A673 (cell line): ENCODE results near the gene LRBA. TPM values are rescaled to one million over a fixed set of nuclear protein-coding genes. Genes with fewer than 3 reads are reported as not detected.
A peak's percentile ranks its signal among the peaks of the same experiment; 100 is the strongest.

Experiments
- BruUV-seq: library from RNA; stranded (reverse); fragments of 400-500 nt; replicated peaks from 2 replicates; lab custom pipeline; 2021; lab: Mats Ljungman, UMichigan
- CTCF ChIA-PET: fragments of 300-600 bp; sonication (Branson Sonifier 250); formaldehyde crosslinking; loops from one replicate; lab custom pipeline; 2022; ENCODE audit warnings: antibody characterized with exemption; lab: Charles Lee
- POLR2A ChIA-PET: fragments of 300-600 bp; sonication (Branson Sonifier 250); formaldehyde crosslinking; loops from one replicate; lab custom pipeline; 2022; ENCODE audit warnings: antibody characterized with exemption; ENCODE audit not compliant: low non-redundant PET; lab: Charles Lee
- DNase-seq: peaks from one replicate; pipeline ENCODE4 v3.0.0-alpha.2; 2015; ENCODE audit warnings: low spot score
- H3K27ac ChIP-seq: fragments of 200-600 bp; sonication (generic); 2 replicates; pipeline ENCODE4 v1.5.1; 2016; ENCODE audit warnings: mixed run types, low read depth, mild to moderate bottlenecking, mixed read lengths, antibody characterized with exemption, low read length; ENCODE audit not compliant: poor library complexity, severe bottlenecking
- H3K27me3 ChIP-seq: fragments of 200-600 bp; sonication (generic); replicated peaks from 2 replicates; pipeline ENCODE4 v1.6.1; 2017; ENCODE audit warnings: mixed run types, low read depth, mild to moderate bottlenecking, mixed read lengths, antibody characterized with exemption, low read length; ENCODE audit not compliant: insufficient read depth, poor library complexity
- H3K36me3 ChIP-seq: fragments of 200-600 bp; sonication (generic); 2 replicates; pipeline ENCODE4 v1.6.1; 2016; ENCODE audit warnings: mixed run types, mild to moderate bottlenecking, mixed read lengths, antibody characterized with exemption, low read length; ENCODE audit not compliant: insufficient read depth, poor library complexity, severe bottlenecking
- H3K4me1 ChIP-seq: fragments of 200-600 bp; sonication (generic); 2 replicates; pipeline ENCODE4 v1.6.1; 2017; ENCODE audit warnings: mixed run types, mild to moderate bottlenecking, mixed read lengths, antibody characterized with exemption, low read length; ENCODE audit not compliant: insufficient read depth, poor library complexity, severe bottlenecking
- H3K4me3 ChIP-seq: fragments of 200-600 bp; sonication (generic); 2 replicates; pipeline ENCODE4 v1.5.1; 2016; ENCODE audit warnings: low read depth, mixed run types, mild to moderate bottlenecking, mixed read lengths, low read length; ENCODE audit not compliant: poor library complexity, severe bottlenecking
- H3K9me3 ChIP-seq: fragments of 200-600 bp; sonication (generic); 2 replicates; pipeline ENCODE4 v1.6.1; 2016; ENCODE audit warnings: mixed run types, low read depth, mild to moderate bottlenecking, mixed read lengths, antibody characterized with exemption, low read length; ENCODE audit not compliant: poor library complexity, severe bottlenecking
- EZH2 ChIP-seq: fragments of 200-600 bp; sonication (generic); IDR thresholded peaks from 2 replicates; pipeline ENCODE4 v1.6.1; 2017; ENCODE audit warnings: borderline replicate concordance, low read depth, mild to moderate bottlenecking, mixed read lengths, antibody characterized with exemption, low read length; ENCODE audit not compliant: poor library complexity, severe bottlenecking
- intact Hi-C: fragments of 100-400 bp; cut with micrococcal nuclease; formaldehyde crosslinking; loops from one replicate; pipeline ENCODE4 v1.10.0; 2022; ENCODE audit not compliant: unreplicated experiment
- total RNA-seq: library from RNA; stranded (reverse); gene quantifications from 2 replicates; pipeline ENCODE4 v1.2.3, GENCODE V29; 2021
- TF ChIP-seq, protein P1 (sequence below): fragments of 300-800, 200-600 bp; sonication (generic); conservative IDR thresholded peaks from 2 replicates; pipeline ENCODE4 v1.5.1; 2017; ENCODE audit warnings: low read depth, mild to moderate bottlenecking, antibody characterized with exemption, low read length, moderate library complexity, mixed read lengths

LRBA gene
- total RNA-seq, 1 experiment from 2014 or later = 35.7 TPM

DNA sequence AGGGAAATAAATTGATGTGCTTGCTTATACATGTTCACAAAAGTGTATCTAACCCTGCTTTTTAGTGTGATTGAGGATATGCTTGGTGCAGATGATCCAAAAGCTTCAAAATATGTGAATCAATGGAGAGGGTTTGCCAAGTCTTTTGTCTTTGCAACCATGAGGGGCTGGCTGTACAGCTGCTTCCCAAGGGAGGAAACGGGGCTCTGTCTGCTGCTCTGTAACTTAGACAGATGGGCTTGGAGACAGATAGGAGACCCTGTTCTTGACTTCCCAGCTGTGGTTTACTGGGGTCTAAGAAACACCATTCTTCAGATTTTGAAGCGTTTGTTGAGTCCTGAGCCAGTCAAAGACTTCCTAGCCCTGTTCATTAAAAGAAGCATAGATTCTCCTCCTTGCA, 784.5 kb downstream of the LRBA start:
- TF ChIP-seq, protein P1, sequence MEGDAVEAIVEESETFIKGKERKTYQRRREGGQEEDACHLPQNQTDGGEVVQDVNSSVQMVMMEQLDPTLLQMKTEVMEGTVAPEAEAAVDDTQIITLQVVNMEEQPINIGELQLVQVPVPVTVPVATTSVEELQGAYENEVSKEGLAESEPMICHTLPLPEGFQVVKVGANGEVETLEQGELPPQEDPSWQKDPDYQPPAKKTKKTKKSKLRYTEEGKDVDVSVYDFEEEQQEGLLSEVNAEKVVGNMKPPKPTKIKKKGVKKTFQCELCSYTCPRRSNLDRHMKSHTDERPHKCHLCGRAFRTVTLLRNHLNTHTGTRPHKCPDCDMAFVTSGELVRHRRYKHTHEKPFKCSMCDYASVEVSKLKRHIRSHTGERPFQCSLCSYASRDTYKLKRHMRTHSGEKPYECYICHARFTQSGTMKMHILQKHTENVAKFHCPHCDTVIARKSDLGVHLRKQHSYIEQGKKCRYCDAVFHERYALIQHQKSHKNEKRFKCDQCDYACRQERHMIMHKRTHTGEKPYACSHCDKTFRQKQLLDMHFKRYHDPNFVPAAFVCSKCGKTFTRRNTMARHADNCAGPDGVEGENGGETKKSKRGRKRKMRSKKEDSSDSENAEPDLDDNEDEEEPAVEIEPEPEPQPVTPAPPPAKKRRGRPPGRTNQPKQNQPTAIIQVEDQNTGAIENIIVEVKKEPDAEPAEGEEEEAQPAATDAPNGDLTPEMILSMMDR = no peak
- no peak for TF ChIP-seq EZH2
- peak overlapping the region; percentile 11 for H3K27ac ChIP-seq
- no peaks in the 10 kb centered on the region for H3K36me3 ChIP-seq
- POLR2A ChIA-PET = interaction anchor here (0.6 kb wide), 1 partner anchor 50 kb away, joined by 3 read pairs; no protein-coding TSS in a partner anchor
- CTCF ChIA-PET = interaction anchor here (1.1 to 1.4 kb wide), 2 partner anchors 12 to 13 kb away, joined by 4 read pairs; no protein-coding TSS in a partner anchor
- no TSS peak for BruUV-seq
- no peak overlapping the region for H3K4me3 ChIP-seq
- H3K4me1 ChIP-seq = peaks cover 25% of the 10 kb centered on the region
- intact Hi-C loops = no loop called here
- no peaks in the 10 kb centered on the region for H3K9me3 ChIP-seq
- no peaks in the 10 kb centered on the region for H3K27me3 ChIP-seq
- peak; percentile 53 for DNase-seq

DNA sequence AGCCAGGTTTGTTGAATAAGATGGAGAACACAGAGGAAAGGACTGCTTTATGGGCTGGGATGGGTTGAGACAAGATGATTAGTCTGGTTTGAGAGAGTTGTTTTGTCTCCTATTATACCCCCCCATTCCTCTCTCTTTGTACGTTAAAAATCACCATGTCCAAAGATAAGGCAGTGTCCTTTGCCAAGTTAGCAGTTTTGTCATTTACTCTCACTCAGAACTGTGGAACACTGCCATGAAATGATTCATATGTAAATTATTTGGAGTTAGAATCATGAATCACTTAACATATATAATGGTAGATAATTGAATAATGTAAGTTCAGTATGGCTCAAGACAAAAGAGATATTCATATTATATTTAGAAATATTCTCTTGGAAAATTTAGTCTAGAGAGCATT, 785.6 kb downstream of the LRBA start:
- peak; percentile 86 for DNase-seq
- intact Hi-C loops = no loop called here
- CTCF ChIA-PET = no interaction called here

DNA sequence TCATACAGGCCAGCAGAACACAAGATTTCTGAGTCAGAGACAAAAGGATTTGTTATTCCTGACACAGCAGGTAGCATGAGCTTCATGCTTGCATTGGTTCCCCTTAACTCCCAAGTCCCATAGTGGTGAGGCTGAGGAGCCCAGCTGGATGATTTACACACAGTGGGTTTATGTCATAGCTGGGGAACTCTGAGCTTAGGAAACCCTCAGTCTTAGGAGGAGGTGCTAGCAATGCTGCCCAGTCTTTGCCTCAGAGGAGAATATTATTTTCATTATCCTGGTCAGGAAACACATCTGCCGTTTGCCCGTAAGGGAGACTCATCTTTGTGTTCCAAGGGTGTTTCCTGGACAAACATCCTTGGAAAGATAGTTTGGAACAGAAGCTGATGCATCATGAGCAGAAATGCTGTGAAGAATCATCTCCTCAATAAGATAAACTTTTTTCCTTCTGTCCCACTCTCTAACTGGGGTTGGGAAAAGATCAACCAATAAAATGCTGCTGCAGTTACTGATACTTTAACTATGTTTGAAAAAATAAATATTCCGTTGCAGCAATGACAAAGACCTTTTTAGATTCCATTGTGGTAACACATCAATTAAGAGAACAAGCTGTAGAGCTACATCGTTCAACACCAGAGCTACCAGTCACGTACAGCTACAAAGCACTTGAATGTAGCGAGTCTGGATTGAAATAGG, 790.0 kb downstream of the LRBA start:
- H3K27ac ChIP-seq = no peak overlapping the region
- TF ChIP-seq, protein P1 = no peak
- TF ChIP-seq EZH2 = no peak
- H3K4me3 ChIP-seq = no peak overlapping the region
- peaks cover 18% of the 10 kb centered on the region for H3K4me1 ChIP-seq
- H3K9me3 ChIP-seq = no peaks in the 10 kb centered on the region
- intact Hi-C loops = no loop called here
- ChIA-PET CTCF (no interaction called here), POLR2A (interaction anchor here (0.6 to 0.7 kb wide), 2 partner anchors 18 to 238 kb away, joined by 6 to 8 read pairs; no protein-coding TSS in a partner anchor)
- BruUV-seq = no TSS peak
- no peaks in the 10 kb centered on the region for H3K27me3 ChIP-seq
- peak; percentile 55 for DNase-seq
- H3K36me3 ChIP-seq = no peaks in the 10 kb centered on the region

More for the DNA sequence above, 785.6 kb downstream of the LRBA start:
- H3K27ac ChIP-seq = no peak overlapping the region
- POLR2A ChIA-PET = no interaction called here
- no peak overlapping the region for H3K4me3 ChIP-seq
- TF ChIP-seq, protein P1 = no peak
- TF ChIP-seq EZH2 = no peak
- BruUV-seq = no TSS peak
- H3K27me3 ChIP-seq = no peaks in the 10 kb centered on the region
- H3K4me1 ChIP-seq = peaks cover 31% of the 10 kb centered on the region
- no peaks in the 10 kb centered on the region for H3K36me3 ChIP-seq
- H3K9me3 ChIP-seq = no peaks in the 10 kb centered on the region
